Measurements from ENCODE around the gene CDC42BPA. TPM values are rescaled to one million over a fixed set of nuclear protein-coding genes. Genes with fewer than 3 reads are reported as not detected.

CDC42BPA gene
- total and polyA plus RNA-seq, 2 donors (not counting 1 experiment from before 2014, with no cell fraction given), result 26.4 to 77.1 TPM

GRCh38 chr1:227335242-227336020, 17.1 kb upstream of the CDC42BPA start:
- H3K4me3 ChIP-seq (replicated peaks in 1 of 4; ENCODE audit: control extremely low read depth in 1 of 4, insufficient read depth in 1 of 4, low read depth in 3 of 4, low read length in 4 of 4), result no peak overlapping the region
- no peak overlapping the region for H3K27ac ChIP-seq (ENCODE audit: insufficient read depth, low read length)
- H3K79me2 ChIP-seq (ENCODE audit: control insufficient read depth, insufficient read depth, low read length), result no peaks in the 10 kb centered on the region
- no peaks in the 10 kb centered on the region for H4K20me1 ChIP-seq (ENCODE audit: control insufficient read depth, extremely low read depth, insufficient read depth, low read length)
- no peak for DNase-seq (ENCODE audit: low read depth in 2 of 2)
- no peaks in the 10 kb centered on the region for H3K4me1 ChIP-seq (ENCODE audit: control insufficient read depth, extremely low read depth, insufficient read depth, low read length)
- TF ChIP-seq EZH2 (IDR thresholded peaks at IDR 0.05; ENCODE audit: low read length, missing control alignments), result no peak
- TF ChIP-seq, protein P1, sequence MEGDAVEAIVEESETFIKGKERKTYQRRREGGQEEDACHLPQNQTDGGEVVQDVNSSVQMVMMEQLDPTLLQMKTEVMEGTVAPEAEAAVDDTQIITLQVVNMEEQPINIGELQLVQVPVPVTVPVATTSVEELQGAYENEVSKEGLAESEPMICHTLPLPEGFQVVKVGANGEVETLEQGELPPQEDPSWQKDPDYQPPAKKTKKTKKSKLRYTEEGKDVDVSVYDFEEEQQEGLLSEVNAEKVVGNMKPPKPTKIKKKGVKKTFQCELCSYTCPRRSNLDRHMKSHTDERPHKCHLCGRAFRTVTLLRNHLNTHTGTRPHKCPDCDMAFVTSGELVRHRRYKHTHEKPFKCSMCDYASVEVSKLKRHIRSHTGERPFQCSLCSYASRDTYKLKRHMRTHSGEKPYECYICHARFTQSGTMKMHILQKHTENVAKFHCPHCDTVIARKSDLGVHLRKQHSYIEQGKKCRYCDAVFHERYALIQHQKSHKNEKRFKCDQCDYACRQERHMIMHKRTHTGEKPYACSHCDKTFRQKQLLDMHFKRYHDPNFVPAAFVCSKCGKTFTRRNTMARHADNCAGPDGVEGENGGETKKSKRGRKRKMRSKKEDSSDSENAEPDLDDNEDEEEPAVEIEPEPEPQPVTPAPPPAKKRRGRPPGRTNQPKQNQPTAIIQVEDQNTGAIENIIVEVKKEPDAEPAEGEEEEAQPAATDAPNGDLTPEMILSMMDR (conservative IDR thresholded peaks at IDR 0.05 in 1 of 2, IDR thresholded peaks at IDR 0.05 in 1 of 2; ENCODE audit: low read depth in 1 of 2, low read length in 2 of 2), result no peak
- no peaks in the 10 kb centered on the region for H3K27me3 ChIP-seq (ENCODE audit: control insufficient read depth, insufficient read depth, low read length)
- H2AFZ ChIP-seq (ENCODE audit: low read length), result no peak overlapping the region
- H3K36me3 ChIP-seq (ENCODE audit: control insufficient read depth, insufficient read depth, low read length), result no peaks in the 10 kb centered on the region
- no peak overlapping the region for H3K9ac ChIP-seq (ENCODE audit: insufficient read depth, low read length)
- H3K4me2 ChIP-seq (ENCODE audit: extremely low read depth, insufficient read depth, low read length), result no peak overlapping the region
- H3K9me3 ChIP-seq (ENCODE audit: control insufficient read depth, insufficient read depth, low read depth, low read length), result no peaks in the 10 kb centered on the region

- peak in 1 of 2 donors; percentile 28 for DNase-seq (ENCODE audit: low read depth in 2 of 2)
- Histone ChIP-seq H3K36me3 (ENCODE audit: control insufficient read depth, insufficient read depth, low read length) (no peaks in the 10 kb centered on the region), H4K20me1 (ENCODE audit: control insufficient read depth, extremely low read depth, insufficient read depth, low read length) (no peaks in the 10 kb centered on the region), H3K4me2 (ENCODE audit: extremely low read depth, insufficient read depth, low read length) (no peak overlapping the region), H3K27ac (ENCODE audit: insufficient read depth, low read length) (no peak overlapping the region), H2AFZ (ENCODE audit: low read length) (no peak overlapping the region), H3K79me2 (ENCODE audit: control insufficient read depth, insufficient read depth, low read length) (no peaks in the 10 kb centered on the region), H3K9ac (ENCODE audit: insufficient read depth, low read length) (no peak overlapping the region), H3K4me3 (replicated peaks in 1 of 4; ENCODE audit: control extremely low read depth in 1 of 4, insufficient read depth in 1 of 4, low read depth in 3 of 4, low read length in 4 of 4) (no peak overlapping the region), H3K9me3 (ENCODE audit: control insufficient read depth, insufficient read depth, low read depth, low read length) (no peaks in the 10 kb centered on the region), H3K4me1 (ENCODE audit: control insufficient read depth, extremely low read depth, insufficient read depth, low read length) (no peaks in the 10 kb centered on the region), H3K27me3 (ENCODE audit: control insufficient read depth, insufficient read depth, low read length) (no peaks in the 10 kb centered on the region)
- TF ChIP-seq EZH2 (IDR thresholded peaks at IDR 0.05; ENCODE audit: low read length, missing control alignments), result no peak
- TF ChIP-seq, protein P1 (conservative IDR thresholded peaks at IDR 0.05 in 1 of 2, IDR thresholded peaks at IDR 0.05 in 1 of 2; ENCODE audit: low read depth in 1 of 2, low read length in 2 of 2), result no peak
Measured at GRCh38 chr1:227333423-227333822, 15.1 kb upstream of the CDC42BPA start.

GRCh38 chr1:227330279-227331076, 12.2 kb upstream of the CDC42BPA start:
- H3K79me2 ChIP-seq (ENCODE audit: control insufficient read depth, insufficient read depth, low read length), result no peaks in the 10 kb centered on the region
- H3K9ac ChIP-seq (ENCODE audit: insufficient read depth, low read length), result no peak overlapping the region
- H3K27me3 ChIP-seq (ENCODE audit: control insufficient read depth, insufficient read depth, low read length), result no peaks in the 10 kb centered on the region
- H3K4me2 ChIP-seq (ENCODE audit: extremely low read depth, insufficient read depth, low read length), result no peak overlapping the region
- no peak overlapping the region for H2AFZ ChIP-seq (ENCODE audit: low read length)
- no peak overlapping the region for H3K27ac ChIP-seq (ENCODE audit: insufficient read depth, low read length)
- peak in 1 of 2 donors; percentile 24 for DNase-seq (ENCODE audit: low read depth in 2 of 2)
- no peak overlapping the region for H3K4me3 ChIP-seq (replicated peaks in 1 of 4; ENCODE audit: control extremely low read depth in 1 of 4, insufficient read depth in 1 of 4, low read depth in 3 of 4, low read length in 4 of 4)
- no peaks in the 10 kb centered on the region for H3K36me3 ChIP-seq (ENCODE audit: control insufficient read depth, insufficient read depth, low read length)
- no peaks in the 10 kb centered on the region for H3K4me1 ChIP-seq (ENCODE audit: control insufficient read depth, extremely low read depth, insufficient read depth, low read length)
- H3K9me3 ChIP-seq (ENCODE audit: control insufficient read depth, insufficient read depth, low read depth, low read length), result no peaks in the 10 kb centered on the region
- no peak for TF ChIP-seq EZH2 (IDR thresholded peaks at IDR 0.05; ENCODE audit: low read length, missing control alignments)
- TF ChIP-seq, protein P1 (conservative IDR thresholded peaks at IDR 0.05 in 1 of 2, IDR thresholded peaks at IDR 0.05 in 1 of 2; ENCODE audit: low read depth in 1 of 2, low read length in 2 of 2), result no peak
- H4K20me1 ChIP-seq (ENCODE audit: control insufficient read depth, extremely low read depth, insufficient read depth, low read length), result no peaks in the 10 kb centered on the region
